Urinary bladder (tissue), 4 donors: ENCODE results near the gene NRAS. TPM values are rescaled to one million over a fixed set of nuclear protein-coding genes. Genes with fewer than 3 reads are reported as not detected.

ENCODE experiments used
- DNase-seq: peaks from one replicate; pipeline ENCODE4 v3.0.0-alpha.2; 2015; ENCODE audit errors: extremely low spot score
- H3K27ac ChIP-seq: one replicate; pipeline ENCODE4 v1.5.1; 2013; ENCODE audit warnings: low read depth, mild to moderate bottlenecking, moderate library complexity
- H3K36me3 ChIP-seq: one replicate; pipeline ENCODE4 v1.6.1; 2013; ENCODE audit warnings: mild to moderate bottlenecking, moderate library complexity; ENCODE audit not compliant: insufficient read depth
- H3K4me1 ChIP-seq: one replicate; pipeline ENCODE4 v1.6.1; 2013; ENCODE audit warnings: mild to moderate bottlenecking, moderate library complexity; ENCODE audit not compliant: insufficient read depth
- H3K4me3 ChIP-seq: one replicate; pipeline ENCODE4 v1.5.1; 2013; ENCODE audit warnings: low read depth, low read length
- WGBS: extraction: QIAGEN DNeasy Blood & Tissue Kit; methylation state at CpG from one replicate; pipeline ENCODE4 v1.1.7; 2013; 5-methylcytosine and 5-hydroxymethylcytosine counted together
- polyA plus RNA-seq: library from polyadenylated mRNA; stranded (reverse); fragments of 200-250 nt; gene quantifications from one replicate; pipeline ENCODE4 v1.2.3, GENCODE V29; 2013
- total RNA-seq: library from RNA; depleted of rRNA; stranded (reverse); fragments of >200 nt; gene quantifications from one replicate; pipeline ENCODE4 v1.2.3, GENCODE V29; 2014
- donor health status: healthy with polysubstance abuse.
- donor health status: healthy.

Gene NRAS
- total and polyA plus RNA-seq, 2 donors, result 11.5 to 46.5 TPM

DNA sequence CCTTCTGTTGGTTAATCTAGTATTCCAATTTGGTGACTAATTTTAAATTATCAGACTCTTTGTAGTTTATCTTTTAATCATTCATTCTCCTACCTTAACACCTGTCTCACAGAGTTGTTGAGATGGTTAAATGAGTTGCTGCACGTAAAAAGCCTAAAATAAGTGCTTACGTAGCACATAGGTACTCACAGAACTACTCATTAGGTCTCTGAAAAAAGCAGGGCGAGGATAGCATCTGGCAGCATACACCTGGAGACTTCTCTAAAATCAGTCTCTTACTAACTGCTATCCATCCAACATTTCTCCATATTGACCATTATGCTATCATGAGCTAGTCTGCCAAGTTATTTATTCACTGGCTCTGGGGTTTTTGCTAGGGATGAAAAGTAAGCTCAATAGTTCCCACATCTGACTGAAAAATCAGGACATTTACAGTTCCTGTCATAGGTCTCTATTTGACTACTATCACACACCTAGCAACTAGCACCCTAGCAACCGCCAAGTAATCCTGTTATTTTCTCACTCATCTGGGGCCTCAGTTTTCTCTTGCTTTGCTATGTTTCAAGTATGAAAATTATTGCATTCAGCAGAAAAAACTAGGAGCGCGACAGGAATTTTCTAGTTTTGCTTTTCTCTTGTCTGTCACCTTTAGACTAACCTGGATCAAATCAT lies 30.0 kb upstream of the NRAS start:
- Histone ChIP-seq H3K4me1 (peaks cover 2% of the 10 kb centered on the region), H3K4me3 (no peak overlapping the region)

DNA sequence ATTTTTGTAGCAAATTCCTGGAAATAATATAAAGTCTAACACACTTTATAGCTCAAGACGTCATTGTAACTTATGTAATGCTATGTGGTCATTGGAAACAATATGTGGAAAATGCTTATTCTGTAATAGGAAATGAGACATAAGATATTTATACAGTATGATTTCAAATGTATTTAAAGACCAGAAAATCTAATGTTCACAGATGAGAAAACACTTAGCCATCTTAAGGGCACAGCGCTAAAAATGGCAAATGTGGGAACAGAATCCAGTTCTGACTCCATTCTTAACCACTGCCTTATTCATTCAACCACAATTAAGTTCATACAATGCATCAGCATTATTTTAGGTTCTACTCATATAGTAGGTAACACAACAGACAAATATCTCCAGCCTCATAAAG lies 28.7 kb upstream of the NRAS start:
- no peak overlapping the region for H3K27ac ChIP-seq
- H3K4me3 ChIP-seq, result no peak overlapping the region
- peaks cover 2% of the 10 kb centered on the region for H3K4me1 ChIP-seq
- no peak for DNase-seq
- H3K36me3 ChIP-seq, result peaks cover 2% of the 10 kb centered on the region
- WGBS, result 76% methylated on average over 2 of the region's 2 CpGs

More for the DNA sequence above, 30.0 kb upstream of the NRAS start:
- DNase-seq, result no peak
- WGBS, result 86% methylated on average over 6 of the region's 6 CpGs
- Histone ChIP-seq H3K27ac (no peak overlapping the region), H3K36me3 (peaks cover 2% of the 10 kb centered on the region)

DNA sequence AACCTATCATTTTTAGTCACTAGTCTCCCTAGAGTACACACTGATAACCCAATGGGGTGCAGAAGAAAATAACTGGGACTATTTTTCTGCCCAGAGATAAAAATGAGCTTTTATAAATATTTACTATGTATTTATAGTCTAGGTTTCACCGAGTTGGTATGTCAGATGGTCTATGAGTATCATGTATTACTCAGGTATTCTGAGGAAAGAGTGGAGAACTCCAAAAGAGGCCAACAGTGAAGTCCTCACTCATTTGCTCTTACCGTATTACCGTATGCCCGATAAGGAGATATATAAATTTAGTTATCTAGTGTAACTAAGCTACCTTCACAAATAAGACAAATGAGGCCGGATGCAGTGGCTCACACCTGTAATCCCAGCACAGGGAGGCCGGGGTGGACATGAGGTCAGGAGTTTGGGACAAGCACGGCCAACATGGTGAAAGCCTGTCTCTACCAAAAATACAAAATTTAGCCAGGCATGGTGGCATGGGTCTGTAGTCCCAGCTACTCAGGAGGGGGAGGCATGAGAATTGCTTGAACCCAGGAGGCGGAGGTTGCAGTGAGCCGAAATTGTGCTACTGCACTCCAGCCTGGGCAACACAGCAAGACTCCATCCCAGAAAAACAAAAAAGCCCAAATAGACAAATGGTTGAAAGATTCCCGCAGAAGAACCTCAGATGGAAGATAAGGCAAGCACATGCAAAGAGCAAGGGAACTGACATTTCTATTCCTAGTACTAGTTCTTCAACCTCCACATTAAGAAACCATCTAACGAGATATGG lies 25.6 kb upstream of the NRAS start:
- WGBS, result 93% methylated on average over 11 of the region's 11 CpGs
- peaks cover 4% of the 10 kb centered on the region for H3K36me3 ChIP-seq
- H3K4me3 ChIP-seq, result no peak overlapping the region
- no peak overlapping the region for H3K27ac ChIP-seq
- DNase-seq, result no peak
- H3K4me1 ChIP-seq, result peaks cover 2% of the 10 kb centered on the region

DNA sequence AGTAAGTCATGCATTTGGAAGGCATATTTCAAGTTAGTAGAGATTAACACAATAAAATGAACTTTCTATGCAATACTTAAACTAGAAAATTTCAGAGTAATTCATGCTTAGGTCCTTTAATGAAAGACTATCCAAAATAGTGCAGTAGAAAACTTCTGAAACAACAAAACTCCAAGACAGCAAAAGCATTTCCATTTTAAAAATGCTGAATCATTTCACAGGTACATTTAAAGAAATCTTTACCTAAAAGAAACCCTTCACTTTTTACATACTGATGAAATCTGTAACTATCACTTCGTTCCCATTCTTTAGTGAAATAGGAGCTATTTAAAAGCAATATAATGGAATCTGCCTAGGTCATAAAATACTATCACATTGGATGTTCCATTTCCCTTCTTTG lies 23.8 kb upstream of the NRAS start:
- H3K27ac ChIP-seq, result no peak overlapping the region
- no peak for DNase-seq
- peaks cover 2% of the 10 kb centered on the region for H3K4me1 ChIP-seq
- 94% methylated on average over 1 of the region's 1 CpG for WGBS
- no peak overlapping the region for H3K4me3 ChIP-seq
- H3K36me3 ChIP-seq, result peaks cover 9% of the 10 kb centered on the region

DNA sequence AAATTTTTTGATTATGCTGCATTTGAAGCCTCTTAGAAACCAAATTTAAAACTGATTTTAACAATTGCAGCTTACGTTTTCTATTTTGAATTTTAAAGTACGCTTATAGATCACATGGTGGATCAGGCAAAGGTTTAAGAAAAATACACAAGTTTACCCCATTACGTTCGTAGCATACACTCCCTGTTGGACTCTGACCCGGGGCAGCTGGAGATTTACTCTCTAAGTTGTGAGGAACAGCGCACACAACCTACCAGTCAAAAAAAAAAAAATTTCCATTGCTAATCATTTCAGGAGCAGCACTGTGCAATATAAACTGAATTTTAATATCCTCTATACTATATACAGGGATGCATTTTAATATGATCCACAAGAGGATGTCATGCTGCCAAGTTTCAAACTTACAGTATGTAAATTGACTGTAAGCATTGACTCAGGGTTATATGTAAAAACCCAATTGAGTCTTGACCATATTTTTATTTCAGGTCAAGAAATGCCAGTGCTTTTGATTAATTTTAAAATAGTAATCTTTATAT lies 20.8 kb upstream of the NRAS start:
- no peaks in the 10 kb centered on the region for H3K4me1 ChIP-seq
- H3K36me3 ChIP-seq, result peaks cover 10% of the 10 kb centered on the region
- WGBS, result 91% methylated on average over 6 of the region's 6 CpGs
- no peak overlapping the region for H3K27ac ChIP-seq
- DNase-seq, result no peak
- no peak overlapping the region for H3K4me3 ChIP-seq

DNA sequence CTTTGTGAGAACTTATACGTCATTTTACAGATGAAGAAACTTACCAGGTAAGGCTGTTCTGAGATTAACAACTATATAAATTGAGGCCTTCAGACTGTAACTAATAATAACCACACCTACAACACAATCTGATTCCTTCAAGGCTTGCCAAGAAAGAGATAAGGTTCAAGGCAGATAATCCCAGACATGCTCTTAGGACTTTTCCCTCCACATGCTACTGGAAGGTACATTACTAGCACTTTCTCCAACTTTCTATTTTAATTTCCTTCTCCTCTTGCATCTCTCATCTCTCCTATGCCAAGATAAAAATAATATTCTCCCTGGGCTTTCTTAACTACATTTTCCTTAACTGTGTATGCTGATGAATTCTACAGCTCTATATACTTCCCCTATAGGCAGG lies 18.9 kb upstream of the NRAS start:
- Histone ChIP-seq H3K27ac (no peak overlapping the region), H3K4me1 (no peaks in the 10 kb centered on the region), H3K36me3 (peaks cover 10% of the 10 kb centered on the region), H3K4me3 (no peak overlapping the region)
- no peak for DNase-seq
- WGBS, result 88% methylated on average over 1 of the region's 1 CpG

DNA sequence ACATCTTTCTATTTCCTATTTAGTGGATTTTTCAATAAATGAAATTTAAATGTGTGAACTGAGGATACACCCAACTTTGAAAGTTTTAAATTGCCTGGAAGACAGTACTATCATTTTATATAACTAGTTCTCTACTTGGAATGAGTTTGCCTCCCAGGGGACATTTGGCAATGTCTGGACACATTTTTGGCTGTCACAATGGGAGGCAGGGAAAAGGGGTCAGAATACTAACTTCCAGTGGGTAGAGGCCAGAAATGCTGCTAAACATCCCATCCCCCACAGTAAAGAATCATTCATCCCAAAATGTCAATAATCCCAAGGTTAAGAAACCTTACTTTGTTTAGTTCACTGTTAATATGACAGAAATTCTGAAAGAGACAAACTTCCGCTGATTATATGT lies 13.2 kb upstream of the NRAS start:
- Histone ChIP-seq H3K4me1 (no peaks in the 10 kb centered on the region), H3K36me3 (peaks cover 5% of the 10 kb centered on the region), H3K27ac (no peak overlapping the region), H3K4me3 (no peak overlapping the region)
- WGBS, result 96% methylated on average over 1 of the region's 1 CpG
- DNase-seq, result no peak

DNA sequence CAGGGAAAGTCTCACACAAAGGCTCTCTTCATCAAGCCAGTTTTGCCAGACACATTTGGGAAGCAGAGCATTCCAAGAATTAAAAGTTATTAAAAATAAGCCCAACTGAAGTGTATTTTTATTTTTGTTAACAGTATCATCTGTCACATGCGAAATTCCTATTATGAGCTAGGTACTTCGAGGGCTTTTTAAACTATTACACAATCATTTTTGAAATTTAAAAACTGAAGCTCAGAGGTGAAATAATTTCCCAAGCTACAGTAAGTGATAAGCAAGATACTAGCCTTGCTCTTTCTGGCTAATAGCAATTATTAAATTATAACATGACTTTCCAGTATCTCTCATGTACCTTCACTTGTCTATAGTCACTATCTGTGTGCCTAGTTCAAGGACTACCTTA lies 12.0 kb upstream of the NRAS start:
- Histone ChIP-seq H3K4me3 (no peak overlapping the region), H3K27ac (no peak overlapping the region), H3K36me3 (peaks cover 7% of the 10 kb centered on the region), H3K4me1 (no peaks in the 10 kb centered on the region)
- DNase-seq, result no peak
- whole genome bisulfite sequencing, result 97% methylated on average over 2 of the region's 2 CpGs

DNA sequence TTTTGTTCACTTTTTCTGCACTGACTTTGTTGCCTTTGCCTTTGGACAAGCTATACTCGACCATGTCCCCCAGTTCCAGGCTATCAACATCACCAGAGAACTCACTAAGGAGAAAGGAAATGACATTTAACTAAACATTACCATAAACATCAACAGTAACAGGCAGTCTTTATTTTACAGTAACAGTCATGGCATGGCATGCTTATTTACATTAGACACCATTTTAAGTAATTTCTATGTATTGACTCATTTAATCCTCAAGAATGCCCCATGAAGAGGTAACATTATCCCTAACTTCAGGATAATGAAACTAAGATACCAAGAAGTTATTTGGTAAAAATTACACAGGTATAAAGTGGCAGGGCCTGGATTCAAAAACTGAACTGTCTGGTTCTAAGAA lies 8.7 kb upstream of the NRAS start:
- no peak for DNase-seq
- Histone ChIP-seq H3K4me3 (no peak overlapping the region), H3K36me3 (peaks cover 14% of the 10 kb centered on the region), H3K27ac (no peak overlapping the region), H3K4me1 (no peaks in the 10 kb centered on the region)
- 89% methylated on average over 1 of the region's 1 CpG for WGBS

DNA sequence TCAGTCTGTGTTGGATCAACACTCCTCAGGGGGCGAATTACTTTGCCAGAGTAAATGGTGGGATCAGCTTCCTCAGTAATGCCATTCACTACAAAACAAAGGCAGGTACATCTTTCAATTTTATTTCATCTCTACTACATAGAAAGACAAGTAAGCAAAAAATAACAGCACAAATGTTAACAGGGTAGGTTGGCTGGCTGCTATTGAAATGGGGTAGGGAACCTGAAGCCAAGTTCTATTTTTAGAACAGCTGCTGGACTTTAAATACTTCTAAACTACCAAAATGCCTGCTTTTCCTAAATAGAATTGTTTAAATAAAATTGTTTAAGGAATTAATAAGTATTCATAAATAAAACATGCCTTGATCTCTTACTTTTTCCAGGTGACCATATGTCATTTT lies 7.3 kb upstream of the NRAS start:
- 98% methylated on average over 1 of the region's 1 CpG for WGBS
- Histone ChIP-seq H3K27ac (no peak overlapping the region), H3K4me3 (no peak overlapping the region), H3K4me1 (no peaks in the 10 kb centered on the region), H3K36me3 (peaks cover 17% of the 10 kb centered on the region)
- no peak for DNase-seq

DNA sequence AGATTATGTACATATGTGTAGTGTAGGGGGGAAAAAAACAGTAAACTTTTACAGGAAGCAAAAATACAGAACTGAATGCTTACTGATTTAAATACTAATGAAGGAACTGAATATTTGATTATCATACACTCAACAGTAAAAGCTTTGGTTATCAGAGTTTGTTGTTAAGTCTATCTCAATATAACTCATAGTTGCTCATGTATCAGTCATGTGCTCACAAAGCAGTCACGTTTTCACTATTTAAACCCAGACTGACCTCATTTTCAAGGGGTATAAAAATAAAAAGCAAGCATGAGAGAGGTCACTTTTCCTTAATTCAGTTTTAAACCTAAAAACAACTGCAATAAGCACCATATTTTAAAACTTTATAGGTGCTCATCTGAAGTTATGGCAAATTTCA lies 6.9 kb upstream of the NRAS start:
- DNase-seq, result no peak
- Histone ChIP-seq H3K36me3 (peaks cover 17% of the 10 kb centered on the region), H3K4me3 (no peak overlapping the region), H3K27ac (no peak overlapping the region), H3K4me1 (no peaks in the 10 kb centered on the region)
- WGBS, result 33% methylated on average over 1 of the region's 1 CpG

DNA sequence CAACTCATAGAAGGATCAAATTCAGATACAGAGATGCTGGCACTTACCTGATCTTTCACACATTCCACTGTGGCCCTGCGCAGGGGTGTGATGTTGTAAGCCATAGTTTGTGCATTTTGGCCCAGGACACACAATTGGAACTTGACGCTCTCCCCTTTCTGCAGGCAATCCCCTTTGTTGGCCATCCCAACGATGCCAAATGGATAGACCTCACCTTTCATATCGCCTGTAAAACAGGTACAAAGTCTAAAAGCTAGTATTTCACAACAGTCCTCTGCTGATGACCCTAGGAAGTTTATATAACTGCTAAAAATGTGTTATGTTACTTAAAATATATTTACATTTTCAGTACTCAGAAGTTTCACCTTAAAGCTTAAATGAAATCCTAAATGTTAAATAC lies 3.9 kb upstream of the NRAS start:
- Histone ChIP-seq H3K27ac (no peak overlapping the region), H3K36me3 (peaks cover 17% of the 10 kb centered on the region), H3K4me1 (no peaks in the 10 kb centered on the region), H3K4me3 (no peak overlapping the region)
- WGBS, result 95% methylated on average over 4 of the region's 4 CpGs
- no peak for DNase-seq

DNA sequence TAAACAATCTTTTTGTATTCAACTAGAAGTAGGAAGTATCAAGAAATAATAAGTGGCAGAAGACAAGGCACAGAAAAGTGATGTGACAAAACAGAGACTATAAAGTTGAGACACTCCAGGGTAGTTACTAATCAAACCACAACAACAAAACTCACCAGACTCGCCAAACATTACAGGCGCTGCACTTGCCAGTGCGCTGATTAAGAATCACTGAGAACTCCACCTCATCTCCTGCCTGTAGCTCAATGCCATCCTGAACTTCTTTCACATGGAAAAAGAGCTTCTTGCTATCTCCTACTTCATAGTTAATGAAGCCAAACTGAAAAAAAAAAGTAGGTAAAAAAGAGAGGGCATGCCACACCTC lies 2.8 kb upstream of the NRAS start:
- no peak for DNase-seq
- Histone ChIP-seq H3K4me3 (no peak overlapping the region), H3K36me3 (peaks cover 17% of the 10 kb centered on the region), H3K4me1 (no peaks in the 10 kb centered on the region), H3K27ac (no peak overlapping the region)
- 87% methylated on average over 3 of the region's 3 CpGs for WGBS

DNA sequence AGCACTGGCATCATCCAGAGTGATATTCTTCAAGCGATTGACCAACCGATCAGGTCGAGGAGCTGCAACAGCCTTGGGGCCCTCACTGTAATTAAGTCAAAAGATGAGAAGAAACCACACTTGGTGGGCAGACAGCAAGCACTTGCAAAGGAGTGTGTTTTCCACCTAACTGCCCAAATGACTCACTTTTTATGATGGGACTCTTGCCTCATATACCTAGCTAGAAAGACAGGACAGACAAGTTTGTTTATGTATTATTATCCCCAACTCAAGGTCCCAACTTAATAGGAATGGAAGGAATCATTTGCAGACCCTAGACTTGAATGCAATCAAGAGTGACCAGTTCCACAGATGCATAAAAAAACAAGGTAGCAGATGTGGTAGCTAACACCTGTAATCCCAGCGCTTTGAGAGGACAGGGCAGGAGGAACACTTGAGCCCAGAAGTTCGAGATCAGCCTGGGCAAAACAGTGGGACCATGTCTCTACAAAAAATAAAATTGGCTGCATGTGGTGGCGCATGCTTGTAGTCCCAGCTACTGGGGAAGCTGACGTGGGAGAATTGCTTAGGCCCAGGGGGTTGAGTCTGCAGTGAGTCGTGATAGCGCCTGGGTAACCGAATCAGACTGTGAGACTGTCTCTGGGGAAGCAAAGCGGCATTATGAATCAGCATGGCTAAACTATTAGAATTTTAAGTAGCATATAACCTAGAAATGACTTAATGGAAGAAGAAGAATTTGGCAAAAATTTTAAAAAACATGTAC lies 2.3 kb upstream of the NRAS start:
- 89% methylated on average over 11 of the region's 11 CpGs for WGBS
- no peaks in the 10 kb centered on the region for H3K4me1 ChIP-seq
- H3K27ac ChIP-seq, result no peak overlapping the region
- H3K36me3 ChIP-seq, result peaks cover 15% of the 10 kb centered on the region
- no peak for DNase-seq
- no peak overlapping the region for H3K4me3 ChIP-seq
